Brain microvascular endothelial cell (primary cell): ENCODE results near the gene FAU.

Experiments
- DNase-seq: peaks from one replicate; pipeline ENCODE4 v3.0.0-alpha.2; 2020
- H3K27ac ChIP-seq: fragments of 250-450 bp; sonication (Bioruptor Pico); 2 replicates; pipeline ENCODE4 v1.5.1; 2020; ENCODE audit warnings: mild to moderate bottlenecking, moderate library complexity
- H3K27me3 ChIP-seq: fragments of 250-450 bp; sonication (Bioruptor Pico); replicated peaks from 2 replicates; pipeline ENCODE4 v1.5.1; 2020; ENCODE audit warnings: mild to moderate bottlenecking
- H3K36me3 ChIP-seq: fragments of 250-450 bp; sonication (Bioruptor Pico); replicated peaks from 2 replicates; pipeline ENCODE4 v1.5.1; 2020; ENCODE audit warnings: mild to moderate bottlenecking
- H3K4me3 ChIP-seq: 2 replicates; pipeline ENCODE4 v1.5.1; 2011; ENCODE audit warnings: low read depth, mild to moderate bottlenecking, control low read depth, low read length, moderate library complexity
- CTCF ChIP-seq: IDR thresholded peaks from 2 replicates; pipeline ENCODE4 v1.5.1; 2011; ENCODE audit warnings: low read depth, mild to moderate bottlenecking, moderate library complexity, low read length, control low read depth, inconsistent platforms; ENCODE audit errors: missing control alignments
- in situ Hi-C: cut with HindIII; loops from 2 replicates; pipeline ENCODE4 v1.10.0; 2017; ENCODE audit warnings: low sequenced_read_pairs, low pct_ligation_motif_present

FAU gene

DNA sequence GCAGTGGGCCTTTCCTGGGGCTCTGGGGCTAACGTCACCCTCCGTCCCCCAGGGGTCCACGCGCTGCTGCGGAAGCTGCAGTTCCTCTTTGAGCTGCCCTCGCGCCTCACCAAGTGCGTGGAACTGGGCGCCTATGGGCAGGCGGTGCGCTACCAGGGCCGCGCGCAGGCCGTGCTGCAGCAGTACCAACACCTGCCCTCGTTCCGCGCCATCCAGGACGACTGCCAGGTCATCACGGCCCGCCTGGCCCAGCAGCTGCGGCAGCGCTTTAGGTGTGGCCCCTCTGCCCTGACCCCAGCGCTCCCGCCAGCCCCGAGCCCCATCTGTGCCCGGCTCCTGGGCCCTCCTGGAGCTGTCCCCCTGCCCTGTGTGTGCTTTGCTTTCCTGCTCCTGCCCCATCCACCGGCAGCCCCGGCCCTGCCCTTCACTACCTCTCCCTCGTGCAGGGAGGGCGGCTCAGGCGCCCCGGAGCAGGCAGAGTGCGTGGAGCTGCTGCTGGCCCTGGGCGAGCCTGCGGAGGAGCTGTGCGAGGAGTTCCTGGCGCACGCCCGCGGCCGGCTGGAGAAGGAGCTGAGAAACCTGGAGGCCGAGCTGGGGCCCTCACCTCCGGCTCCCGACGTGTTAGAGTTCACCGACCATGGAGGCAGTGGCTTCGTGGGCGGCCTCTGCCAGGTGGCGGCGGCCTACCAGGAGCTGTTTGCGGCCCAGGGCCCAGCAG lies 14.0 kb downstream of the FAU start:
- Histone ChIP-seq H3K27me3 (no peaks in the 10 kb centered on the region), H3K36me3 (peaks cover 2% of the 10 kb centered on the region), H3K27ac (no peak overlapping the region), H3K4me3 (no peak overlapping the region)
- no peak for DNase-seq
- in situ Hi-C loops: no loop called here
- no peak for TF ChIP-seq CTCF

DNA sequence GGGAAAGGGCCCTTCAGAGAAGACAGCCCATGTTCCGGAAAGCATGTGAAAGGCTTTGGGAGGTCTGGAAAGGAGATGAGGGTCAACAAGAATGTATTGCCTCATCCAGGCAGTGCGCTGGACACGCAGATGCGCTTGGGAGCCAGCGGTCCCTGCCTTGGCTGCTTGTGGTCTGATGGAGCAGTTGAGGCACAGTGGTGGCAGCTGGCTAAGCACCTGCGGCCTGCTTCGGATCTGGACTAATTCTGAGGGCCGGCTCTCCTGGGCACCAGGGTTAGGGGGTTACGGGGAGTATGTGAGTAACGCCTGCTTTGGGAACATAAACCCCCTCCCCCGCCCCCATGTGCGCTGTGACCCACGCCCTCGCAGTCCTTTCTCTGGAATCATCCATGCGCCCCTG lies 14.9 kb downstream of the FAU start:
- in situ Hi-C loops: no loop called here
- no peak for DNase-seq
- Histone ChIP-seq H3K4me3 (no peak overlapping the region), H3K36me3 (peaks cover 2% of the 10 kb centered on the region), H3K27ac (no peak overlapping the region), H3K27me3 (no peaks in the 10 kb centered on the region)
- no peak for TF ChIP-seq CTCF

DNA sequence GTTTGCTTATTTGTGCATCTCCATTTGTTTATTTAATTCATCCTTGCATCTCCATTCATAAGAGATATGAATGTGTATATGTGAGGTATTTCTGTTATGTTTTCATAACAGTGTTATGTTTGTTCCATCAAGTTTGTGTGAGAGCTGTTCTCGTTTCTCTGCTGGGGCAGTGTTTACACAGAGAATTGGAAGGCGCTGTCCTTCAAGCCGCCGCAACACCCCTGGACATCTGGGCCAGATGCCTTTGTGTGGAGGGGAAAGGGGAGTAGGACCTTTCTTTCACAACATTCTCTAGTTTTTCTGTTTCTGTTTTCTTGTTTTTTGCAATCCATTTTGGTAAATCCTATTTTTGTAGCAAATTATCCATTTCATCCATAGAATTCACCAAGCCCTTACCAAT lies 17.3 kb downstream of the FAU start:
- H3K36me3 ChIP-seq: peaks cover 2% of the 10 kb centered on the region
- in situ Hi-C loops: no loop called here
- TF ChIP-seq CTCF: no peak
- no peak for DNase-seq
- no peak overlapping the region for H3K4me3 ChIP-seq
- H3K27ac ChIP-seq: no peak overlapping the region
- H3K27me3 ChIP-seq: no peaks in the 10 kb centered on the region

DNA sequence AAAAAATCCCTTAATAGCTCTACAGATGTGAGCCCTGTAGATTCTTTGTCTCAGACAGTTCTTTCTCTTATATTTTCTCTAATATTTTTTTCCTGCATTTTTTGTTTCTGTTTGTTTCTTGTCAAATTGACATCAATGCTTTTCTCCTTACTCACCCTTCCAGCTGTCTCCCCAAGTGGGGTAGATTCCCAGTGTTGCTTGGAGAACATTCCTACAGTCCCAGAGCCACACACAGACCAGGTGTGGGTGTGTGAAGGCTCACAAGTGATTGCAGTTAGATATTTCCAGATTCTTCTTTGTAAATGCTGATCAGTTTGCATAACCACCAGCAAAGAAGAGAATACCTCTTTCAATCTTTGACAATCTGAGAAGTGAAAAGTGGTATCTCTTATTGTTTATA lies 18.5 kb downstream of the FAU start:
- no peak overlapping the region for H3K27ac ChIP-seq
- TF ChIP-seq CTCF: no peak
- no peak for DNase-seq
- H3K4me3 ChIP-seq: no peak overlapping the region
- in situ Hi-C loops: no loop called here
- H3K27me3 ChIP-seq: no peaks in the 10 kb centered on the region
- H3K36me3 ChIP-seq: no peaks in the 10 kb centered on the region

DNA sequence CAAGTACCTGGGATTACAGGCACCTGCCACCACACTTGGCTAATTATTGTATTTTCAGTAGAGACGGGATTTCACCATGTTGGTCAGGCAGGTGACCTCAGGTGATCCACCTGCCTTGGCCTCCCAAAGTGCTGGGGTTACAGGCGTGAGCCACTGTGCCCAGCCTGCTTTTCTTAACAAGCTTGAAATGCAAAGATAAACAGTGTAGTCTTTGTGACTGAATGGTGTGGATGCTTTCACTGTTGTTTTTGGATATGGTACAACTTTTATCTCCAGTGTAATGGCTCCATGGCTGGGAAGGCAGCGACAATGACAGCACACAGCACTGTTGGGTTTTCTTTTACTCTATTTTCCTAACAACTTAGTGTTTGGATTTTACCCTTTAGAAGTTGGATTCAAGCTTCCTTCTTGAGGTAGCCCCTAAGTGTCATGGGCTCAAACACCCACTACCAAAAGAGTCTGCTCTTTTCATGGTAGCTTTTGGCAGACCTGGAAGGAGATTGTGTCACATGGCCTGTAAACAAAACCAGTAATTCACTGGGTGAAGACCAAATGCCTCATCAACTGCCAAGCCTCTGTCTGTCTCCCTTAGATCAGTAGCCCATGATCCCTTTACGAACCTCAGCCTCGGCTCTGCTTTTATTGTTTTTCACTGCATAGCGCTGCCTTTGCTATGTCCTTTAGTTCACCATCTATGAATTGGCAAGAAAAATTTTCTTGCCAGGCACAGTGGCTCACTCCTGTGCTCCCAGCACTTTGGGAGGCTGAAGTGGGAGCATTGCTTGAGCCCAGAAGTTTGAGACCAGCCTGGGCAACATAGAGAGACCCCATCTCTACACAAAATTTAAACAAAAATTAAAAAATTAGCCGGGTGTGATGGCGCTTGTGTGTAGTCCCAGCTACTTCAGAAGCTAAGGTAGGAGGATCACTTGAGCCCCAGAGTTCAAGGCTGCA lies 19.5 kb downstream of the FAU start:
- H3K27ac ChIP-seq: no peak overlapping the region
- no peak for DNase-seq
- no peaks in the 10 kb centered on the region for H3K36me3 ChIP-seq
- no peak for TF ChIP-seq CTCF
- no peak overlapping the region for H3K4me3 ChIP-seq
- no peaks in the 10 kb centered on the region for H3K27me3 ChIP-seq
- in situ Hi-C loops: no loop called here
